DMS153 treated with DMSO at 0.1 percent for 48 hours (cell line): ENCODE measurements around the gene ZFAND2A.

Source experiments
- DNase-seq: peaks from one replicate; lab custom pipeline; 2025; ENCODE audit not compliant: unreplicated experiment; lab: John Stamatoyannopoulos, UW

Gene ZFAND2A

DNA sequence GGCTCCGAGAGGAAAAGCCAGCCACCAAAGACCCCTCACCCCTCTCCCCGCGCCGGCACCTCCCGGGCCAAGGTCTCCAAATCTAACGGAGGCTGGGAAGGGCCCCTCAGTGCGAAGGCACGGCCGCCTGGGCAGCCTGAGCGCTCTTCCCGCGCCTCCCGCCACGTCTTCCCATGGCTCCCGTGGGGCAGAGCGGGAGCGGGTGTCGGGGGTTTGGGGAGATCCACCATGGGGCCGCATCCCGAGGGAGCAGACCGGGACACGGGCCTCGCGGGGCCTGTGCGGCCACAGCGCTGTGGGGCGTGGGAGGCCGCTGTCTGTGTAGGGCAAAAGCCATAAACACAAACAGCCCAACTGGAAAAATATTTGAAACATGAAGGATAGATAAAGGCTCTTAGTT, 49.6 kb downstream of the ZFAND2A start:
- DNase-seq = no peak

DNA sequence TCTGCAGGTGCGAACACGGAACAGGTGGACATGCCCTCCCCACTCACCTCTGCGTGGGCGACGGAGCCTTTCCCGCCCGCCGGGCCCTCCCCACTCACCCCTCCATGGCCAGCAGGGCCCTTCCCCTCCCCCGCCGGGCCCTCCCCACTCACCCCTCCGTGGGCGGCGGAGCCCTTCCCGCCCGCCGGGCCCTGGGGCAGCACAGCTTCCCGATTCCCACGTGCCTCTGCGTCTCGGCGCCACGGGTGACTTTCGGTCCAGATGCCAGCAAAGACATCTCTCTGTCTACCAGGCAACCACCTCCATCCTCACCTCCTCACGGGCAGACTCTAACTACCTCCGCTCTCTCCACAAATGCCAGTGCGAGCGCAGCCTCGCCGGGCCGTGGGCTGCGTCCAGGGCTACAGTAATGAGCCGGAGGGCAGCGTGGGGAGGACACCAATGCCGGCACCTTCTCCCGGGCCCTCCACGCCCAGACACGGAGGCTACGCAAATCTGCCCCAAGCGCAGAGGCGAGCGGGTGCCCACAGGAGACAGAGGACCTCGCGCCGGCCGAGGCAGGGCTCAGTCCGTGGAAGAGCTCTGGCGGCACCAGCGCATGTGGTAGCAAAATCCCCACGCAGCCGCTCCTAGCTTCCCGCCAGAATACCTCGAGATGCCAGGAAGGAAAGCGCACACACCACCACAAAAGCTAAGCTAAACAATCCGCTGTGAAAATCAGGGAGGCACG, 50.2 kb downstream of the ZFAND2A start:
- no peak for DNase-seq

DNA sequence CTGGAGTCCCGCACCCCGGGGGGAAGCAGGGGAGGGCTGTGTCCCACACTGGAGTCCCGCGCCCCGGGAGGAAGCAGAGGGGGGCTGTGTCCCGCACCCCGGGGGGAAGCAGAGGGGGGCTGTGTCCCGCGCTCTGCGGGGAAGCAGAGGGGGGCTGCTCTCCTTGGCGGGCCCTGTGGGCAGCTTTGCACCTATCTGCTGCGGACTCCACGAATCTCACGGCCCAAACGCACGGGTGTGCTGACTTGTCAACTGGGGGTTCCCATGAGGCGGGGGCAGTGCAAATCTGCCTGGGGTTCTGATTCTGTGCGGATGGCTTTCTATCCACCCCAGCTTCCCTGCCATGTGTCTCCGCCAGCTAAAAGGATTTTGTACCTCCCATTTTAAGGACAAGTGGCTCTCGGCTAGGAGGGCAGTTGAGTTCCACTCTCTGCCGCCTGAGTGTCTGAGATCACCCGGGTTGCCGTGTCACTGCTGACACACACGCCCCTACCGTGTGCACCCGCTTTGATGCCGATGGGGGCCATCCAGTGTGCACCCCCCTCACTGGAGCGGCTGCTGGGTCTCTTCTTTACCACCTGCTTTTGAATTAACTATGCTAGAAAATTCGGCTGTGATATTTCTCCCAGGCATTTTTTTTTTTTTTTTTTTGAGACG, 51.6 kb downstream of the ZFAND2A start:
- no peak for DNase-seq

DNA sequence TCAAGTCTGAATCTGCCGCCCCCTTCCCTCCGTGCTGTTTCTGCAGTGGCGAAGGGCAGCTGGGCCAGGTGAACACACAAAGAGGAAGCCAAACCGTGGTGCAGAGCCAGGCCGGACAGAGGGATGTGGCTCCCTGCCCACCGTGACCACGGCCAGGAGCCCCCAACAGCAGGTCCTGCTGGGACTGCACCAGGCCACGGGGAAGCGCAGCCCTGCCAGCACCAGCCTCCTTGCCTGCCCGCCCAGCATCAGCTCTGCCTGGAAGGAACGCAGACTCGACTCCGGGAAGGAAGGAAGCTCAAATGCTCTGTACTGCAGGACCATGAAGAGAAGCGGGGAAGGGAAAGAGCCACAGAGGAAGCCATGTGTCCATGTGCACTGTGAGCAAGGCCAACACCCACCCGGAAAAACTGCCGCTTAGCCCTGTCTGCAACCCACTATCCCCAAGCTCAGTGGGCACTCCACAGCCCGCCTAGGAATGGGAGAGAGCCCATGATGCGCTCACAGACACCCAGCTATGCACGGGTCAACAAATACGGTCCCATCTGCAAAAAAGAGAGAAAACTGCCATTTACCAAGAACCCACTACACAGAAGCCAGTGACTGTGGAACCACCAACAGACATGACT, 53.1 kb downstream of the ZFAND2A start:
- no peak for DNase-seq

DNA sequence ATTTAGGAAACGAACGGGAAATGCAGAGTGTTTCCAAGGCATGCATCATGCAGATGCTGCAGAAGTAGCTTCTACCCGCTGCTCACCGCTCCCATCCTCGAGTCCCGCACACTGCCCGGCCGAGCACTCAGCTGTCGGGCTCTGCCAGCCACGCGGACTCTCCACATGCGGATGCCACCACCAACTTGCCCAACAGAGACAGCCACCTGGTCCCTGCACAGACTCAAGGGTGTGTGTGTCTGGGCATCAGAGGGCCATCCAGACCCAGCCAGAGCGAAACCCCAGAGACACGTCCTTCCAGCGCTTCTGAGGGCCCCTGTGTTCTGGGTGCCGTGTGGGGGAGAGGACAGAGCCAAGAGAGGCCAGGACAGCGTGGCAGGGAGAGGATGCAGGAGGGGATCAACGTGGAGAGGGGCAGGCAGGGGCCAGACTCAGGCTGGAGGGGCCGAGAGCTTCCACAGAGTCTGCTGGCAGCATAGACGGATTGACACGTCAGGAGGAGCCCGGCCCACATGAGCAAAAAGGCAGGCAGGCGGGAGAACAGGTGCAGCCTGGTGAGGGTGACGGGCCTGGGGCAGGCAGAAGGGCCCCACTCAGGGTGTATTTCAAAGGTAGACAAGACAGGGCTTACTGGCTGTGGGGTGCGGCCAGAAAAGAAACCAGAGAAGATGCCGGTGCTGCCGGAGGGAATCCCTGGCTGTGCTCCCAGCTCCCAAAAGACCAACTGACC, 53.8 kb downstream of the ZFAND2A start:
- DNase-seq = no peak

DNA sequence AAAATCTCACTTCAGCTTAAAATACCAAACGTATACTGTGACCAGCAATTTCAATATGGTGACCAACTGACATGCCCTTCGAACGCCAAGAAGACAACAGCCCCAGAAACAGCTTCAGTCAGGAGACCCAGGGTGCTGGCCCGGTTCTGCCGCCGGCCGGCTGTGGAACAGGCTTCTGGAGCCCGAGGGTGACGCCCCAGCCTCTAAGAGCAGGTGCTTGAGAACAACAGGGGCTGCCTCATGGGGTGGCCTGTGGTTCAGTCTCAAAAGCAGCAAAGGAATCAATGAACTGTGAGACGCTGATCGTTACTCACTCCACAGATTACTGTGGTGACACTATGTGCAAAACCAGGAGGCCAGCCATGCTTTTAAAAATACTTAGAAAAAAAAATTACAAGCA, 54.8 kb downstream of the ZFAND2A start:
- no peak for DNase-seq

DNA sequence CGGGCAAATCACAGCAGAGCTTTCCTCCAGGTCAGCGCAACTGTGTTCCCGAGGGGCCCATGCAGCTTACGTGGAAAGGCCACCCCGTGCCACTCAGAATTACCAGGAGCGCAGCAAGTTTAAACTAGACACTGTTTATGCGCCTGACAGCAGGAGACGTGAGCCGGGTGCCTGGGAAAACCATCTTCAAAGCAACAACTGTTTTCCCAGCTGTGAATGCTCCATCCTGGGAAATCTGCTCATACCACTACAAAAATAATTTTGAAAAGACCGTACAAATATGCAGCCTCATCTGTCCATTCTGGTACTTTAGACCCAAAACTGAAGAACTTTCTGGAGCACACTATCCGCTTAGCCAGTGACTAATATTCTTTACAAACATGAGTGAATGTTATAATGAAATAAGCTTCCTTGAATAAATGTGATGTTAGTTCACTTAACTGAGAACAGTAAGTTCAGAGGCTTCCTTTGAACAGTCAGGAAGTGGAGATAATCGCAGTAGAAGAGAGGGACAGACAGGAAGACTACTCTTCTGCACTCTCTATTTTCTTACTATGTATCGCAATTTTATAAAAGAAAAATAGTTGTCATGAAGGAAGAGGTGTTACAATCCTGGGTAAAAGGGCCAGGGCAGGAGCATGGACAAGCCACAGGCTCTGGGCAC, 55.3 kb downstream of the ZFAND2A start:
- no peak for DNase-seq

DNA sequence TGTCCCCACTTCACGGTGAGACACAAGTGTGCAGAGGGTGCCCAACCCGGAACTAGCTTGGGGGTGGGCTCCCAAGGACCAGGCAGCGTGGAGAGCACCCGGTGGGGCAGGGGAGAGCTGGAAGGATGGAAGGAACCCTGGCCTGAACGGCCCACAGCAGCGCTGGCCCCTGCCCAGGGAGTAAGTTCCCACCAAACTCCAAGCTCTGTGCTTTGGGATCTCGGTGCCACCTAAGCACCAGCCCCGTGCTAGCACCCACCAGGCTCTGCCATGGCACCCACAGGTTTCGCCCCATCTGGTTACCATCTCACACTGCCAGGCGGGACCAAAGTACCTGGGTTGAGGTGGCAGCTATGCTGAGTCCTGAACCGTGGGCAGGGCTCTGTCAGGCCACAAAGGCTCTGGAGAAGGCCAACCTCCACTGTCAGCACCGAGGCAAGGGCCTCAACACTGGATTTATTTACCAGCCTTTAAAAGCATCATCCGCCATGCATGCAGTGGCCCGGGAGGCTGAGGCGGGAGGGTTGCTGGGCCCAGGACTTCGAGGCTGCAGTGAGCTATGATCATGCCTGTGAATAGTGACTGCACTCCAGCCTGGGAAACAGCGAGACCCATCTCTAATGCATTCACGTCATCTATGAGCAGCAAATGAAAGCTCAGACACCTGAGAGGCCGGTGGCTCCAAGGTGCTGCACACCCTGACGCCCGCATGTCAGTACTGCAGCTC, 56.0 kb downstream of the ZFAND2A start:
- no peak for DNase-seq

DNA sequence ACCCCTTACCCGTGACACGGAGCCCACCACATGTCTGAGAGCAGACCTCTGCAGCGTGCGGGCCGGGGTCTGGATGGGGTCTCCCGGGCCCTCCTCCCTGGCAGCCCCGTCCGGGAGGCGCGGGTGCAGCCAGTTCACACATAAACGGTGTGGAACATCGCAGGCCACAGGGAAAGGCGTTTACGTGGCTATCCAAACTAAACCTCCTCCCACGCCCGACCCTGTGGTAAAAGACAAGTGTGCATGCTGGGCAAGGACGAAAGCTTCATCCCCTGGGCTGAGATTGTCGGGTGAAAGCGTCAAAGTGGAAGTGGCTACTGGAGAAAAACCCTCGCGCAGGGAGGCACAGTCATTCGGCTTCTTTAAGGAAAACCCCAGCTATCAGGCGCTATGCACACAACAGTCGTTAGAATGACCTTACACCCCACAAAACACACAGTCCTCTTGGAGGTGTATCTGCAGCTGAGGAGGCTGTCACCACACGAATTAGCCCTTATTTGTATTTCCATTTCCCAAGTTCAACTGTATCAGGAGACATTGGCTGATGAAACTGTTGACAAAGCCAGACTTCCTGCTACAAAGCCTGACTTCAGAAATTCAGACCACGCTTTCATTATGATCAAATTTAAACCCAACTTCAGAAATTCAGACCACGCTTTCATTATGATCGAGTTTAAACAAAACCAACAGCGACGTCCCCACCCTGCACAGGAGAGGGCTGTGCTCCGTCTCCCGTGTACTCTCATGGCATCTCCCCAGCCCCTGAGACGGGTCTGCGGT, 56.8 kb downstream of the ZFAND2A start:
- DNase-seq = no peak
